HL-60 (cell line): Measurements from ENCODE around the gene KIAA1671.

Experiments
- CTCF ChIP-seq: IDR thresholded peaks from one replicate; pipeline ENCODE4 v1.5.1; 2011; ENCODE audit warnings: low read length, control low read depth, inconsistent platforms; ENCODE audit not compliant: insufficient read depth
- GABPA ChIP-seq: IDR thresholded peaks from 2 replicates; pipeline ENCODE4 v1.6.1; 2012; ENCODE audit warnings: low read depth
- POLR2AphosphoS5 ChIP-seq: IDR thresholded peaks from 2 replicates; pipeline ENCODE4 v1.6.1; 2012; ENCODE audit warnings: low read depth
- REST ChIP-seq: IDR thresholded peaks from 2 replicates; pipeline ENCODE4 v1.6.1; 2012; ENCODE audit warnings: low read depth; ENCODE audit not compliant: insufficient replicate concordance

GRCh38 chr22:24953384-24954113, 1.0 kb downstream of the KIAA1671 start:
- TF ChIP-seq CTCF (no peak), POLR2AphosphoS5 (no peak), GABPA (no peak), REST (no peak)
